Activated naive CD4-positive, alpha-beta T cell treated with Interleukin-2 at 50 U/mL for 16 hours (primary cell): ENCODE measurements around the gene NADK2.
"Not testable (repeated sequence)": the region's sequence is repeated elsewhere in the genome, so short reads cannot be mapped to it uniquely, and the experiment has no call there.

ENCODE experiments used
- DNase-seq: peaks from one replicate; pipeline ENCODE4 v3.0.0-alpha.2; 2020

Gene NADK2

GRCh38 chr5:36241631-36242533 lies at the start of gene NADK2:
Gene NADK2, minus strand, starts transcription at chr5:36241925. Its CDS starts 127 bp downstream, at chr5:36241798.
- peak; percentile 95 for DNase-seq

- DNase-seq: no peak
Measured at GRCh38 chr5:36285837-36286615, 44.3 kb upstream of the NADK2 start.

- DNase-seq: not testable (repeated sequence)
Measured at GRCh38 chr5:36283775-36284174, 42.0 kb upstream of the NADK2 start.

GRCh38 chr5:36281626-36282025 lies 39.9 kb upstream of the NADK2 start:
- DNase-seq: no peak

GRCh38 chr5:36279054-36279698 lies 37.5 kb upstream of the NADK2 start:
- DNase-seq: no peak

GRCh38 chr5:36277521-36278176 lies 35.9 kb upstream of the NADK2 start:
- DNase-seq: no peak

- no peak for DNase-seq
Measured at GRCh38 chr5:36276864-36277263, 35.1 kb upstream of the NADK2 start.

- DNase-seq: no peak
Measured at GRCh38 chr5:36273809-36274526, 32.2 kb upstream of the NADK2 start.

GRCh38 chr5:36272136-36272690 lies 30.5 kb upstream of the NADK2 start:
- DNase-seq: no peak

GRCh38 chr5:36270876-36271575 lies 29.3 kb upstream of the NADK2 start:
- DNase-seq: no peak

- no peak for DNase-seq
Measured at GRCh38 chr5:36270175-36270574, 28.4 kb upstream of the NADK2 start.

- DNase-seq: no peak
Measured at GRCh38 chr5:36269478-36269877, 27.8 kb upstream of the NADK2 start.

GRCh38 chr5:36267905-36268304 lies 26.2 kb upstream of the NADK2 start:
- no peak for DNase-seq

- DNase-seq: no peak
Measured at GRCh38 chr5:36264202-36264760, 22.6 kb upstream of the NADK2 start.

GRCh38 chr5:36261186-36261585 lies 19.5 kb upstream of the NADK2 start:
- DNase-seq: no peak

GRCh38 chr5:36253575-36253974 lies 11.8 kb upstream of the NADK2 start:
- no peak for DNase-seq

GRCh38 chr5:36252722-36253365 lies 11.1 kb upstream of the NADK2 start:
- DNase-seq: no peak

- DNase-seq: no peak
Measured at GRCh38 chr5:36251218-36251617, 9.5 kb upstream of the NADK2 start.

- no peak for DNase-seq
Measured at GRCh38 chr5:36250427-36250826, 8.7 kb upstream of the NADK2 start.
